ENCODE measurements around the gene MDM4.
"Not testable (repeated sequence)": the region's sequence is repeated elsewhere in the genome, so short reads cannot be mapped to it uniquely, and the experiment has no call there.

The MDM4 gene

DNA sequence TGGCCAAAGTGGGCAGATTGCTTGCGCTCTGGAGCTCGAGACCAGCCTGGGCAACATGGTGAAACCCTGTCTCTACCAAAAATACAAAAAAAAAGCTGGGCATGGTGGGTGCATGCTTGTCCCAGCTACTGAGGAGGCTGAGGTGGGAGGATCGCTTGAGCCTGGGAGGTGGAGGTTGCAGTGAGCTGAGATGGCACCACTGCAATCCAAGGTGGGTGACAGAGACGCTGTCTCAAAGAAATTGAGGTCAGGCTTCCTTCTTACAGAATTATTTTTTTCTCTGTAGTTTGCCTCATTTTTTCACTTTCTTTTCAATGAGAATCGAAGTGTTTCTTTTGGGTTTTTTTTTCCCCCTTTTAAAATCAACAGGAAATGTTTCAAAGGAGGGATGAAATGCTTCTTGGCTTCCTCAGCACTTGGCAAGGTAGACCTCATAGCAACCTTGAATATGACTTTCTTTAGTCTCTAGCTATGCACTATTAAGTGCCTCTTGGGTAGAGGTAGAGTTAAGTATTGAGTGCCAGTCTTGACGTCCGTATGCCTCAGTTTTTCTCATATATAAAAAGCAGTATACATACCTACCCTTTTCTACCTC is 40.3 kb downstream of the MDM4 start:
- peaks cover 43% of the 10 kb centered on the region for H3K4me1 Mint-ChIP-seq (ENCODE audit: low read depth)
- H3K9me3 Mint-ChIP-seq (ENCODE audit: low read depth) = no peaks in the 10 kb centered on the region
- peaks cover 15% of the 10 kb centered on the region for H3K36me3 Mint-ChIP-seq
- H3K27me3 Mint-ChIP-seq = no peaks in the 10 kb centered on the region
- peak overlapping the region; percentile 36 for H3K4me3 Mint-ChIP-seq
- H3K27ac Mint-ChIP-seq = peak overlapping the region; percentile 83

DNA sequence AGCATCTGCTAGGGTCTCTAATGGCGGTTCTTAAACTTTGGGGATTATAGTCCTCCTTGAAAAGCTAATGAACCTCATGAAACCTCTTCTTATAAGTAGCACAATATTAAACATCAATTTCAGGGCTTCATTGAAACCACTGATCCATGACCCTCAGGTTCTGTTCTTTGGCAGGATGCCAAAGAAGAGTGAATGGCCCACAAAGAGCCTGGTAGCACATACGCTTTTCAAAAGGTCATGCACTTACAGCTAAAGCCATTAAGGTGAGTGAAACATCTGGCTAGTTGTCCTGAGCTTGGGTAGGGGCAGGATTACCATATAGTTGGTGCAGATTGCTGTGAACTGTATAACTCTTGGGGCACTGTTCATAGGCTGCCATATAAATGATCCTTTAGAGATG is 42.3 kb downstream of the MDM4 start:
- peak overlapping the region; percentile 28 for H3K27ac Mint-ChIP-seq
- no peaks in the 10 kb centered on the region for H3K9me3 Mint-ChIP-seq (ENCODE audit: low read depth)
- peaks cover 16% of the 10 kb centered on the region for H3K36me3 Mint-ChIP-seq
- H3K4me1 Mint-ChIP-seq (ENCODE audit: low read depth) = peaks cover 49% of the 10 kb centered on the region
- no peak overlapping the region for H3K4me3 Mint-ChIP-seq
- no peaks in the 10 kb centered on the region for H3K27me3 Mint-ChIP-seq

DNA sequence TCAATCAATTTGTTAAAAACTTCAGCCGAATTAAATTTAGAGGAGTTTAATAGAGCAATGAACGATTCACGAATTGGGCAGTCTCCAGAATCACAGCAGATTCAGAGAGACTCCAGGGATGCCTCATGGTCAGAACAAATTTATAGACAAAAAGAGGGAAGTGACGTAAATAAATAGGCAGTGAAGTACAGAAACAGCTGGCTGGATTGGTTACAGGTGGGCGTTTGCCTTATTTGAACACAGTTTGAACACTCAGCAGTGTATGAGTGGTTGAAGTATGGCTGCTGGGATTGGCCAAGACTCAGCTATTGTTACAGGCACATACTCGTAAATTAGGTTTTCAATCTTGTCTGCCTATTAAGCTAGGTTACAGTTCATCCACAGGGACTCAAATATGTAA is 43.8 kb downstream of the MDM4 start:
- not testable (repeated sequence) for H3K27me3 Mint-ChIP-seq; H3K27ac Mint-ChIP-seq; H3K9me3 Mint-ChIP-seq (ENCODE audit: low read depth); H3K4me3 Mint-ChIP-seq
- peaks cover 14% of the 10 kb centered on the region for H3K36me3 Mint-ChIP-seq
- H3K4me1 Mint-ChIP-seq (ENCODE audit: low read depth) = peaks cover 52% of the 10 kb centered on the region

DNA sequence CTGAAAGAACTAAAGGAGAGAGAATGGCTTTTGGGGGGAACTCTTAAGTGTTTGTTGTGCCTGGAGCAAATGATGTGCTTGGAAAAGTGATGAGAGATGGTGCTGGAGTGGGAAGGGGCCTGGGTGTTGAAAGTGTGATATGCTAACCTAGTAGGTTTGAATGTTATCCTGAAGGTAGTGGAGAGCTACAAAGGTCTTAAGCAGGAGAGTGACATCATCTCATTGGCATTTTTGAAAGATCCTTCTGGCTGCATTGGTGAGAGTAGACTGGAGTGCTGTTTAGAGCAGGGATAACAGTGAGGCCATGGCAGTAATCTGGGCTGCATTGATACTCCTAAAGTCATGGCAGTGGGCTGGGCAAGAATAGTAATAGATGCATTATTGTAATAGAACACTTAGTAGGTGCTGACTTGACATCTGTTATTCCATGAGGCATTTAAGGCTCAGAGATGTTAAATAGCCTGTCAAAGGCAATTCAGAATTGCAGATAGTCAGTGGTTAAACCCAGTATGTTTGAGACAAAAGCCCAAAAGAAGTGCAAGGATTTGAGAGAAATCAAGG is 44.5 kb downstream of the MDM4 start:
- peaks cover 58% of the 10 kb centered on the region for H3K4me1 Mint-ChIP-seq (ENCODE audit: low read depth)
- no peak overlapping the region for H3K27ac Mint-ChIP-seq
- H3K36me3 Mint-ChIP-seq = peaks cover 14% of the 10 kb centered on the region
- no peak overlapping the region for H3K4me3 Mint-ChIP-seq
- H3K9me3 Mint-ChIP-seq (ENCODE audit: low read depth) = no peaks in the 10 kb centered on the region
- H3K27me3 Mint-ChIP-seq = no peaks in the 10 kb centered on the region

DNA sequence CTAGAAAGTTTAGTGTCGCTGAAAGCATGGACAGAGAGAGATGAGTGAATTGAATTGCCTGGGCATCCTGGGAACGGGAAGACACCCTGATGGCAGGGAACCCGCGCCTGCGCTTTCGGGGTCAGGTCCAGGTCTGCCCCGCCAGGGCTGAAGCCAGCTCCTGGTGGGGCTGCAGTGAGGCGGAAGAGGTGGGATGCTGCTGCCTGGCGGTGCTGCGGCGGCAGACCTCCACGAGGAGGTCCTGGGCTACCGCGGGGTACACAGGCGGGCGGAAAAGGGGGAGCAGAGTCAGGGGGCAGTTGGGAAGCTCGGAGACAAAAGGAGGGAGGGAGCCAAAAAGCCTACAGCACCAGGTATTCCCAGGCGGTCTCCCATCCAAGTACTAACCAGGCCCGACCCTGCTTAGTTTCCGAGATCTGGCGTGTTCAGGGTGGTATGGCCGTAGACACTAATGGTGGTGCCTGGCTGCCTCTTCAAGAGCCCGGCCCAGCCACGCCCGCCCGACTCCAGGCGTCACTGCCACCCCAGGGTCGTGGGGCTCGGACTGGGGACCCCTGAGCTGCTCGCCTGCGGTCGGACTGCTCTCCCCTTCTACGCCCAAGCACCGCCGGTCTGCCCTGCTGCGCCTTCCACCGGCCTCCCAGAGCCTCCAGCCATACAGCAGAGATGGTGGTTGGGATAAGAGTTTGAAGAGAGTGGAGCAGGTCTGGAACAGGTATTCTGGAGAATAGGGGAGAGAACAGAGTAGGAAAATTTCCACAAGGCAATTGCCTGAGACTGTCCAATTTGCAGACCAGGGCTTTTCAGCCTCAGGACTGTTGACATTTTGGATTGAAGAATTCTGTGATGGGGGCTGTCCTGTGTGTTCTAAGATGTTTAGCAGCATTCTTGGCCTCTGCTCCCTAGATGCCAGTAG is 46.1 kb downstream of the MDM4 start:
- no peaks in the 10 kb centered on the region for H3K9me3 Mint-ChIP-seq (ENCODE audit: low read depth)
- H3K27ac Mint-ChIP-seq = peak overlapping the region; percentile 90
- H3K36me3 Mint-ChIP-seq = peaks cover 6% of the 10 kb centered on the region
- H3K4me1 Mint-ChIP-seq (ENCODE audit: low read depth) = peaks cover 50% of the 10 kb centered on the region
- no peaks in the 10 kb centered on the region for H3K27me3 Mint-ChIP-seq
- no peak overlapping the region for H3K4me3 Mint-ChIP-seq

DNA sequence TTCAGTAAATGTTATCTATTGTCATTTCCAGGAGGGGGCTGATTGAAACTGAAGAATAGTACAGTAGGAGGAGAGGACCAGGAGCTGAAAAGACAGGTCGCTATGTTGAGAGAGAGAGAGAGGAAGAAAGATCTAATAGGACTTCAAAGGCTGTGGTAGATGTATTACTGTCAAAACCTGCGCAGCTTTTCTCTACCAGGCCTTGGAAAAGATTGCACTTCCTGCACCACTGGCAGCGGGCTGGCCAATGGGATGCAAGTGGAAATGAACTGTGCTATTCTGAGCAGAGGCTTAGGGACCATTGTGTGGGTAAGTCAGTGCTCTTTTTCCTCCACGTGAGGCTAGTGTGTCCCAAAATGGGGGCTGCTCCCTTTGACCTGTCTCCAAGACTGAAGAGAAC is 47.1 kb downstream of the MDM4 start:
- no peaks in the 10 kb centered on the region for H3K27me3 Mint-ChIP-seq
- H3K36me3 Mint-ChIP-seq = peaks cover 6% of the 10 kb centered on the region
- H3K4me3 Mint-ChIP-seq = no peak overlapping the region
- H3K4me1 Mint-ChIP-seq (ENCODE audit: low read depth) = peaks cover 49% of the 10 kb centered on the region
- H3K9me3 Mint-ChIP-seq (ENCODE audit: low read depth) = no peaks in the 10 kb centered on the region
- H3K27ac Mint-ChIP-seq = peak overlapping the region; percentile 90

DNA sequence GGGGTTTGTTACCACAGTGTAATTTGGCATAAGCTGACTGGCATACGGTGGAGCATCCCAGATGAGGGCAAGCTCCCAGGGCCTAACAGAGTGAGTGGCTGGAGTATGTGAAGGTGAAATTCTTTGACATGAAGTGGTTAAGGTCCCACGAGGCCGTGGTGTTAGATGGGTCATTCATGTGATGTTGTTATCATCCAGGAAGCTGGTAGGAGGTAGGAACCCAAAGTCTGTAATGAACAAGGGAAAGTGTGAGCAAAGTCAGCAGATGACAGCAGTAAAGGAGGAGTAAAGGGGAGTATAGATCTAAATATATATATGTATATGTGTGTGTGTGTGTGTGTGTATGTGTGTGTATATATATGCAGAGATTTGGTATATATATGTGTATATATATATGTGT is 47.6 kb downstream of the MDM4 start:
- H3K4me3 Mint-ChIP-seq = no peak overlapping the region
- no peaks in the 10 kb centered on the region for H3K27me3 Mint-ChIP-seq
- H3K4me1 Mint-ChIP-seq (ENCODE audit: low read depth) = peaks cover 49% of the 10 kb centered on the region
- peaks cover 6% of the 10 kb centered on the region for H3K36me3 Mint-ChIP-seq
- H3K9me3 Mint-ChIP-seq (ENCODE audit: low read depth) = no peaks in the 10 kb centered on the region
- H3K27ac Mint-ChIP-seq = peak overlapping the region; percentile 90

DNA sequence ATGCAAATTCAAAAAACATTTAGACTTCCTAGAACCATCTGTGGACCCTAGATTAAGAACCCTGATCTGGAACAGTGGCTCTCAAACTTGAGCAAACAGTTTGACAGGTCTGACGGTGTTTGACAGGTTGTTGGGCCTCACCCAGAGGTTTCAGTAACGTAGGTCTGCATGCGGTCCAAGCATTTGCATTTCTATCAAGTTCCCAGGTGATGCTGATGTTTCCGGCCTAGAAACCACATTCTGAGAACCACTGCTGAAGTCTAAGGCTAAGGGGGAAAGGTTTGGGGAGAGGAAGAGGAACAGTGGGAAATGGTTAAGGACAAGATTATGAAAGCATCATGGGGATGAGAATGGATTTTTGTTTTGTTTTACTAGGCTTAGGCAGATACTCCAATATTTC is 48.6 kb downstream of the MDM4 start:
- Mint-ChIP-seq H3K4me3 (peak overlapping the region; percentile 25), H3K27ac (peak overlapping the region; percentile 50), H3K27me3 (no peaks in the 10 kb centered on the region), H3K36me3 (peaks cover 6% of the 10 kb centered on the region), H3K9me3 (ENCODE audit: low read depth) (no peaks in the 10 kb centered on the region), H3K4me1 (ENCODE audit: low read depth) (peaks cover 51% of the 10 kb centered on the region)

GRCh38 chr1:204565617-204566582 is 49.7 kb downstream of the MDM4 start:
- Mint-ChIP-seq H3K4me3 (no peak overlapping the region), H3K27ac (peak overlapping the region; percentile 47), H3K27me3 (no peaks in the 10 kb centered on the region), H3K9me3 (ENCODE audit: low read depth) (no peaks in the 10 kb centered on the region), H3K4me1 (ENCODE audit: low read depth) (peaks cover 45% of the 10 kb centered on the region), H3K36me3 (peaks cover 8% of the 10 kb centered on the region)

GRCh38 chr1:204566583-204566955 is 50.4 kb downstream of the MDM4 start:
- H3K27ac Mint-ChIP-seq = no peak overlapping the region
- H3K4me1 Mint-ChIP-seq (ENCODE audit: low read depth) = peaks cover 40% of the 10 kb centered on the region
- no peaks in the 10 kb centered on the region for H3K9me3 Mint-ChIP-seq (ENCODE audit: low read depth)
- H3K36me3 Mint-ChIP-seq = peaks cover 9% of the 10 kb centered on the region
- no peak overlapping the region for H3K4me3 Mint-ChIP-seq
- H3K27me3 Mint-ChIP-seq = no peaks in the 10 kb centered on the region

DNA sequence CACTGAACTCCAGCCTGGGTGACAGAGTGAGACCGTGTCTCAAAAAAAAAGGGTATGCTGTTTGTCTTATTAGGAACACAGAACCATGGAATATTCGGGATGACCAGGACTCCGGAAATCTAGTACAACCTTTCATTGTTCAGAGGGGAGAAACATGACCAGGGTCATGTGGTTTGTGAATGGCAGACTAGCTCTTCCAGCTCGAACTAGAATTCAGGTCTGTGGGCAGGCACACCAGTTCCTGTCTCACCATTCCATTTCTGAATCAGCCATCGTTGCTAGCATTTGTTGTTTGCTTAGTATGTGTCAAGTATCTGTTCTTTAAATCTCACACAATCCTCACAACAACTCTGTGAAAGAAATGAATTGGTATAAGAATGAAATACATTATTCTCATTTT is 50.9 kb downstream of the MDM4 start:
- Mint-ChIP-seq H3K27ac (no peak overlapping the region), H3K9me3 (ENCODE audit: low read depth) (no peaks in the 10 kb centered on the region), H3K36me3 (peaks cover 6% of the 10 kb centered on the region), H3K27me3 (no peaks in the 10 kb centered on the region), H3K4me3 (no peak overlapping the region), H3K4me1 (ENCODE audit: low read depth) (peaks cover 35% of the 10 kb centered on the region)

DNA sequence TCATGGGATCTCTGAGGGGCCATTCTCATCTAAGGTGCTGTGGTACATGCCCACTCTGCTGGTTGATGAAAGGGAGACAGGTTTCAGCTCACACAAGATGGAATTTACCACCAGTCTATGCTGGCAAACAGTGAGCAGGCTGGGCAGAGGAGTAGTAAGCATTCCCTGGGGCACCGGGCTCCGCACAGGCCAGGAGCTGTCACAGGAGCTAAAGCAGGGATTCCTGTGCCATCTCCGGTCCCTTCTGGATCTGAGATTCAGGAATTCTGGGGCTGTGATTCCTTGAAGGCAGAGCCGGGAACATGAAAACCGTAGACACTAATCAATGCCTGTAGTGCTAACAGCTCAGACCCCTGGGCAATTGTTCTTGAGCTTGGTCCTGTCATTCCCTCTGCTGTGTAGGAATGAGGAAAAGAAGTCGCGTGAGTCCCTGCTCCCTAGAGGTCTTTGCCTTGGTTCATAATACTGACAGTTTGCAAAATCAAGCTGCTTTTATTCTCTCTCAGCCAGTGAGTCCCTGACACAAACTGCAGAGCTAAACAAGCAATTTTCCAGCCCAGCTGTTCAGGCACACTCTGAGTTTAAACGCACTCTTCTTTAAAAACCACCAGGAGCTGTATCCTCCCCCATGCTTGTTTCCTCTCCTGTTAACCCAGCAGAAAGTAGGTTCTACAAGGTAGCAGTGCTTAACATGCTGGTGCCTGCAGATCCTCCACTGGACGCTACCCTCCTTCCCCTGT is 52.5 kb downstream of the MDM4 start:
- no peaks in the 10 kb centered on the region for H3K9me3 Mint-ChIP-seq (ENCODE audit: low read depth)
- no peaks in the 10 kb centered on the region for H3K27me3 Mint-ChIP-seq
- peaks cover 10% of the 10 kb centered on the region for H3K36me3 Mint-ChIP-seq
- peak overlapping the region; percentile 31 for H3K4me3 Mint-ChIP-seq
- peaks cover 25% of the 10 kb centered on the region for H3K4me1 Mint-ChIP-seq (ENCODE audit: low read depth)
- H3K27ac Mint-ChIP-seq = peak overlapping the region; percentile 50

GRCh38 chr1:204569478-204569877 is 53.3 kb downstream of the MDM4 start:
- Mint-ChIP-seq H3K27ac (peak overlapping the region; percentile 50), H3K4me1 (ENCODE audit: low read depth) (peaks cover 22% of the 10 kb centered on the region), H3K27me3 (no peaks in the 10 kb centered on the region), H3K36me3 (peaks cover 13% of the 10 kb centered on the region), H3K9me3 (ENCODE audit: low read depth) (no peaks in the 10 kb centered on the region), H3K4me3 (no peak overlapping the region)

DNA sequence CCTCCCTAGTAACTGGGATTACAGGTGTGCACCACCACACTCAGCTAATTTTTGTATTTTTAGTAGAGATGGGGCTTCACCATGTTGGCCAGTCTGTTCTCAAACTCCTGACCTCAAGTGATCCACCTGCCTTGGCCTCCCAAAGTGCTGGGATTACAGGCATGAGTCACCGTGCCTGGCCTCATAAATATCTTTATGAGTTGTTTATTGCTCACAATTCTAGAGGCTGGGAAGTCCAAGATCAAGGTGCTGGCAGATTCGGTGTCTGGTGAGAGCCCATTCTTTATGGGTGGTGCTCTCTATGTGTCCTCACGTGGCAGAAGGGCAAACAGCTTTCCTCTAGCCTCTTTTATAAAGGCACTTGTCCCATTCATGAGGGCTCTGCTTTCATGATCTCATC is 53.8 kb downstream of the MDM4 start:
- not testable (repeated sequence) for H3K27me3 Mint-ChIP-seq; H3K4me3 Mint-ChIP-seq; H3K9me3 Mint-ChIP-seq (ENCODE audit: low read depth); H3K27ac Mint-ChIP-seq
- Mint-ChIP-seq H3K4me1 (ENCODE audit: low read depth) (peaks cover 17% of the 10 kb centered on the region), H3K36me3 (peaks cover 13% of the 10 kb centered on the region)
